HG02840 (cell line): ENCODE data around the gene CASP12.

Experiments used
- ATAC-seq: cut with Tn5 transposase; IDR thresholded peaks from one replicate; pipeline ENCODE4 v1.9.1; 2021; ENCODE audit warnings: mild to moderate bottlenecking, moderate library complexity, moderate number of reproducible peaks; ENCODE audit not compliant: unreplicated experiment, low FRiP score

Gene CASP12

GRCh38 chr11:104892723-104893511 is 5.3 kb downstream of the CASP12 start:
- no peak for ATAC-seq

GRCh38 chr11:104891135-104891534 is 7.1 kb downstream of the CASP12 start:
- no peak for ATAC-seq

- ATAC-seq, result no peak
These were observed 14.9 kb downstream of the CASP12 start for GRCh38 chr11:104883342-104883741.

DNA sequence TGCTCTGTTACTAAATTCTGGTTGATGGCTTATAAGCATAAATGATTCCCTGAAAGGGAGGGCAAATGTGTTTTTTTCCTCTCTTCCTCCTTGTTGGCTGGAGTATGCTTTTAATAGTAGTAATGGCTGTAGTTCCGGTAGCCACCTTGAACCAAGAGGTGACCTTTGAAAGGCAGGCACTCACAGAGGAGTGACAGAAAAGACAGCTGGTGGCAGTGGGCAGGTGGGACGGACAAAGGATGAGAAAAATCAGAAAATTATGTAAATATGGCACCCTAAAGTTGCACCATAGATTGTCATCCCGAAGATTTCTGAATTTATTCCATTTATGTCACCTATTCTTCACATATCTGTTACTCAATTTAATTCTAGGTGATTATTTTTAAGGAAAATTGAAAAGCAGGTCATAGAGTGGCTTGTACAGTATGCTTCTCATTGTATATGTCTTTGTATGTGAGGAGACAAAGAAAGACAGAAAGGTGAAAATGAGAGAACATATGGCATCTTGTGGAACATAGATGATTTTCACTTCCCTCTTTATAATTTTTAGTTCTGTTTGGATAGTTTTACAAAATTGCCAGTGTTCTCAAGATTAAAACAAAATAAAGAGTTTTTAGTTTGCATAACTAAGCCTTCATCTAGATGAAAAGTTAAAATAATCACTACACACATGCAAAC is 17.0 kb downstream of the CASP12 start:
- ATAC-seq, result peak; percentile 63

GRCh38 chr11:104879514-104880190 is 18.6 kb downstream of the CASP12 start:
- ATAC-seq, result no peak

DNA sequence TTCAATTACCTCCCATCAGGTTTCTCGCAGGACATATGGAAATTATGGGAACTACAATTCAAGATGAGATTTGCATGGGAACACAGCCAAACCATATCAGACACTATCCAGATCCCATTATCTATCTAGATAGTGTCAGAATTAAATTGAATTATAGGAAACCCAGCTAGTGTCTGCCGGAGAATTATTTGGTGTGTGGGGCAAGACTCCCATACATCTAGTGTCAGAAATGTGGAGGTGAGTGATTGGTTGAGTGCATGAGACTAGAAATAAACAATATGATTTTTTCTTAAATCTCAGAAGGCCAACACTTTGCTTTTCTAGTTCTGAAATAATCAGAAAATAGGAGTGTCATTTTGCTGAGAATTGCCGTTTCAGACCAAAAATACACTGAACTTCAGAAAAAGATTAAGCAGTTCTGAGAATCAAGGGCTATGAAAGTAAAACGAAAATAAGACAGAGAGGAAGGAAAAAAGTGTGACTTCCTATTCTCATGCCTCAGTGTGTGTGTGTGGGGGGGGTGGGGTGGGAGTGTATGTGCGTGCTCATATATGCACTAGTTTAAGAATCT is 21.3 kb downstream of the CASP12 start:
- no peak for ATAC-seq

DNA sequence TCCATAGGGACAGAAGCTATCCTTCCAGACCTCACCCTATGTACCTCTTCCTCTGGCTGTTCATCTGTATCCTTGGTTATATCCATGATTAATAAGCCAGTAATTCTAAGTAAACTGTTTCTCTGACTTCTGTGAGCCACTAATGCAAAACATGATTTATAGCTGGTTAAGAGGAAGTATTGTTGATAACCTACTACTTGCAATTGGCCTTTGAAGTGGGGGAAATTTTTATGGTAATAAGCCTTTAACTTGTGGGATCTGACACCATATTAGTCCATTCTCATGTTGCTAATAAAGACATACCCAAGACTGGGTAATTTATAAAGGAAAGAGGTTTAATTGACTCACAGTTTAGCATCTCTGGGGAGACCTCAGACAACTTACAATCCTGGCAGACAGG is 21.9 kb downstream of the CASP12 start:
- no peak for ATAC-seq

DNA sequence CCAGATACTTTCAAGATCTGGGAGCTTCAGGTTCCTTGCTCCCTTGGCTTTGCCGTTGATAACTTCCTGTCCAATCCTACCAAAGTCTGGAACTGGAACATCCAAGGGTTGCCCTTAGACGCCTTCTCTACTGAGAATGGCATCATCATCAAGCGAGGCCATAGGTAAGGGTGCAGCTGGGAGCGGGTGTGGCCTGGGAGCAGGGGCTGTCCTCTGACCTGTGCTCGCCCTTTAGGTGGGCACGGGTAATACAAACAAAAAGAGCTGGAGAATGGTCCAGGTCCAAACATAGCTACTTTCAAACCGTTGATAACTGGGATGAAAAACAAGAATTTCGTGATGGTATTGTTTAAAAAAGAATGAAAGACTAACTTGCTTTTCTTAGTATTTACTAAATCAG is 25.0 kb downstream of the CASP12 start:
- ATAC-seq, result no peak

- ATAC-seq, result no peak
These were observed 25.9 kb downstream of the CASP12 start for GRCh38 chr11:104872393-104872792.

GRCh38 chr11:104870910-104871309 is 27.4 kb downstream of the CASP12 start:
- no peak for ATAC-seq

DNA sequence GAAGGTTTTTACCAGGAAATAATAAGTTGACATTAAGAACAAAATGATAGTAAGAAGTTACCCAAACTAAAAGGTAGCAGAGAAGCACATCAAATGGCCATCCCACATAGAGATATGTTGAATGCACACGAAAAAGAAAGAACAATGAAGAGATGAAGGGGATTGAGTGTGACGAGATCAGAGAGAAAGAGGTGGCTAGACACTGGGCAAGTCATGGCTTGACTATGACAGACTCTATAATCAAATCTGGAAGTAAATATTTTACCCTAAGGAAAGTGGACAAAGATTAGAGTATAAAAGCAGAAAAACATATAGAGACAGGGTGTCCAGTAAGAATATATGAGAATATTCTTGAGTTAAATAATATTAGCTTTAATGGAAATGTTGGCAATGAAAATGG is 31.4 kb downstream of the CASP12 start:
- ATAC-seq, result no peak

DNA sequence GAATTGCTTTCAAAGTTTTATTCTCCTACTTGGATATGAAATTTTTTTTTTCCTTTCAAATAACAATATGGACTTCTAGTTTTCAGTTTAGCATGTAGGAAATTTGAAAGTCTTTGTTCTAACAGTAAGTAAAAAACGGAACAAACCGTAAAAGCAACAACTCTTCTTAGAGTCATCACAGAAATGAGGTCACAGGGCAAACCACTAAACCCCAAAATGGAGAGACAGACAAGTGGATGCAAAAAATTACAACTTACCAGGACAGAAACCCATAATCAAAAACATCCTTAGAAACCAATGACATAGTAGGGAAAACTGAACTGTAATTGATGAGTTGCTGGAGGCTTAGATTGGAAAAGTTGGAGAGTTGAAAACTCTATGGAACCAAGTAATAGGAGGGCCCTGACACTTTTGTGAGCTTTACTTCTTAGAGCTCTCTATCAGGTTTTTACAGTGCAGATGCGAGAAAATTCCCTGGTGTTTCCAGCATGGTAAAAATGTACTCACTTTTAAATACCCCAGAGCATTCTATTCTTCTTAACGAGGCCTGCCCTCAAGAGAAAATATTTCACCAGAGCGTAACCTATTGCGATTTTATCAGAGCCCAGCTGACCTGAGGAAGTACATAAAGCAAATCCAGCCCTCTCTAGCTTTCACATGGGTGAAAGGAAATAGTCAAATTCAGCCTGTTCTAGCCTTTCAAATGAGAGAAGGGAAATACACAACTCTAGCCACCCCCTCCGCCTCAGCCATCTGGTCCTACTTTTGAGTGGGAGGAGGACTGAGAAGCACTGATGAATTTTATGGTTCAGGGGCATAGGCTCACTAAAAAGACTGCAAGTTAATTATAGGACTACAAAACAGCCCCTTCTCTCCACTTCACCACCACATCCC is 39.1 kb downstream of the CASP12 start:
- ATAC-seq, result peak; percentile 63

DNA sequence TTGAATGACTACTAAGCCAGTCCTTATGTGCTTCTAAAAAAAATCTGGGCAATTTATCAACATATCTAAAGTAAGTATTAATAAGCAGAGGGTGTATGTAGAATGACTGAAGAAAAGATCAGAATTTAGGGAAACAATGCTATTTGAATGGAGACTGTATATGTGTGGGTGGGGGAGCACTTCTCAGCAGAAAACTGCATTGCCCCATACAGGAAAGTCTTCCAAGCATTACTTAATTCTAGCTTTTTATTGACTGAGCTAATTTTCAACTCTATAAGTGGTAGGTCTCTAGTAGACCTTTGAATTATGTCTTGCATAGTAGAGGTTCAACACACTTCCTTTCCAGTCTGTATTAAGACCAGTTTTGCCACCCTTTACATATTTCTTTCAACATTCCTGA is 41.7 kb downstream of the CASP12 start:
- ATAC-seq, result no peak

- ATAC-seq, result no peak
These were observed 42.3 kb downstream of the CASP12 start for GRCh38 chr11:104855965-104856364.

- ATAC-seq, result no peak
These were observed 45.0 kb downstream of the CASP12 start for GRCh38 chr11:104853276-104853675.

DNA sequence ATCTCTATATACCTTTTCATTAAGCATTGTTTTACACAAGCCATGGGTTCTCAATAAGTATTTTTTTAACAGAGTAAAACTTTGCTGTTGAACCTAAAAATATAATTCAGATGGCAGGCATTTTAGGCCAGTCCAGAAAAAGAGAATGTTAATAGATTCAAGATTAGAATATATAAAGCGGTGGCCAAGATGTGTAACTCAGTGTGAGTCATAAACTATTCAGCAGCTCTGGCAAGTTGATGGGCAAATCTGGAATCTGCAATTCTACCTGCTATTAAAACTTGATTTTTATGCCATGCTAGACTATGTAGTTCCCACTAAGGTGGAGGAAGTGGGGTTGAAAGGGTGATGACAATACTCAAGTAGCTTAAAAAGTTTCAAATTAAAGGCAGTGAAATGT is 45.4 kb downstream of the CASP12 start:
- no peak for ATAC-seq

DNA sequence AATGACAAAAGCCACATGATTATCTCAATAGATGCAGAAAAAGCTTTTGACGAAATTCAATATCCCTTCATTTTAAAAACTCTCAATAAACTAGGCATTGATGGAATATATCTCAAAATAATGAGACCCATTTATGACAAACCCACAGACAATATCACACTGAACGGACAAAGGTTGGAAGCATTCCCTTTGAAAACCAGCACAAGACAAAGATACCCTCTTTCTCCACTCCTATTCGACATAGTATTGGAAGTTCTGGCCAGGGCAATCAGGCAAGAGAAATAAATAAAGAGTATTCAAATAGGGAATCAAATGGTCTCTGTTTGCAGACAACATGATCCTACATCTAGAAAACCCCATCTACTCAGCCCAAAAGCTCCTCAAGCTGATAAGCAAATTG is 52.0 kb downstream of the CASP12 start:
- ATAC-seq, result no peak

- ATAC-seq, result no peak
These were observed 53.8 kb downstream of the CASP12 start for GRCh38 chr11:104844451-104844850.

- ATAC-seq, result no peak
These were observed 55.0 kb downstream of the CASP12 start for GRCh38 chr11:104843150-104843836.
